T-cell (primary cell): ENCODE measurements around the gene KIAA0753. TPM values are rescaled to one million over a fixed set of nuclear protein-coding genes. Genes with fewer than 3 reads are reported as not detected.
"Not testable (repeated sequence)": the region's sequence is repeated elsewhere in the genome, so short reads cannot be mapped to it uniquely, and the experiment has no call there.

Experiments
- ATAC-seq, 4 experiments: fragments of 200-7000 bp in 3 of 4; fragments of 150-1000 bp in 1 of 4; cut with Tn5 transposase; replicated peaks in 1 of 4; 1 replicate in 3 of 4; 2 replicates in 1 of 4; pipeline ENCODE4 v1.10.0; 2021; ENCODE audit warnings: moderate library complexity in 3 of 4, mild to moderate bottlenecking in 2 of 4, moderate number of reproducible peaks in 1 of 4
- CTCF ChIA-PET, 2 donors: fragments of 300-600 bp; sonication (Branson Sonifier 250); formaldehyde crosslinking; loops; one replicate each; lab custom pipeline; 2022; ENCODE audit warnings: antibody characterized with exemption in 2 of 2; lab: Charles Lee
- POLR2A ChIA-PET, 2 donors: fragments of 300-600 bp; sonication (Branson Sonifier 250); formaldehyde crosslinking; loops; one replicate each; lab custom pipeline; 2022; ENCODE audit warnings: antibody characterized with exemption in 2 of 2; lab: Charles Lee
- DNase-seq, 35 experiments: peaks; one replicate each; pipeline versions ENCODE4 v3.0.0 to v3.0.0-alpha.2; 2013 to 2023
- H3K27ac ChIP-seq: one replicate; pipeline ENCODE4 v1.5.1; 2013; ENCODE audit warnings: low read length
- H3K27me3 ChIP-seq, 2 experiments: replicated peaks in 1 of 2; 1 replicate in 1 of 2; 2 replicates in 1 of 2; pipeline versions ENCODE4 v1.6.1 to v1.7.0; 2013; ENCODE audit warnings: low read length in 1 of 2, mixed read lengths in 1 of 2; ENCODE audit not compliant: control insufficient read depth in 2 of 2, insufficient read depth in 2 of 2; ENCODE audit errors: extremely low read depth in 1 of 2
- H3K36me3 ChIP-seq, 2 donors: 1 replicate in 1 of 2; 2 replicates in 1 of 2; pipeline versions ENCODE4 v1.6.1 to v1.7.0; 2013; ENCODE audit warnings: low read length in 1 of 2; ENCODE audit not compliant: control insufficient read depth in 2 of 2, insufficient read depth in 1 of 2; ENCODE audit errors: extremely low read depth in 1 of 2
- H3K4me1 ChIP-seq, 2 experiments: 1 replicate in 1 of 2; 2 replicates in 1 of 2; pipeline versions ENCODE4 v1.6.1 to v1.7.0; 2013; ENCODE audit warnings: low read length in 2 of 2, mixed read lengths in 1 of 2; ENCODE audit not compliant: insufficient read depth in 2 of 2, control insufficient read depth in 1 of 2; ENCODE audit errors: extremely low read depth in 1 of 2
- H3K4me3 ChIP-seq, 2 donors: 1 replicate in 1 of 2; 2 replicates in 1 of 2; pipeline versions ENCODE4 v1.5.1 to v1.7.0; 2013; ENCODE audit warnings: mild to moderate bottlenecking in 2 of 2, low read length in 1 of 2, moderate library complexity in 1 of 2; ENCODE audit not compliant: control insufficient read depth in 1 of 2; ENCODE audit errors: extremely low read depth in 1 of 2
- H3K9me3 ChIP-seq: 2 replicates; pipeline ENCODE4 v1.7.0; 2013
- H3K27ac Mint-ChIP-seq, 2 donors: one replicate each; pipeline ENCODE4 v1.8.0; 2020 to 2021; ENCODE audit warnings: mild to moderate bottlenecking in 2 of 2, mixed read lengths in 2 of 2
- H3K27me3 Mint-ChIP-seq, 2 donors: one replicate each; pipeline ENCODE4 v1.8.0; 2021 to 2022; ENCODE audit warnings: mixed read lengths in 2 of 2
- H3K36me3 Mint-ChIP-seq: one replicate; pipeline ENCODE4 v1.8.0; 2021; ENCODE audit warnings: mixed read lengths
- H3K4me1 Mint-ChIP-seq, 3 donors: one replicate each; pipeline ENCODE4 v1.8.0; 2020 to 2022; ENCODE audit warnings: mixed read lengths in 3 of 3, mild to moderate bottlenecking in 1 of 3
- H3K4me3 Mint-ChIP-seq, 3 donors: one replicate each; pipeline ENCODE4 v1.8.0; 2020 to 2022; ENCODE audit warnings: mild to moderate bottlenecking in 3 of 3, mixed read lengths in 3 of 3, moderate library complexity in 3 of 3
- H3K9me3 Mint-ChIP-seq, 3 donors: one replicate each; pipeline ENCODE4 v1.8.0; 2020 to 2022; ENCODE audit warnings: mixed read lengths in 3 of 3
- WGBS: methylation state at CpG from one replicate; pipeline ENCODE4 v1.1.5; 2013; ENCODE audit warnings: missing lambda C conversion rate; ENCODE audit not compliant: insufficient coverage; 5-methylcytosine and 5-hydroxymethylcytosine counted together
- total RNA-seq, 35 experiments: library from RNA in 6 of 35; stranded (reverse) in 6 of 35; fragments of 120-200 nt in 1 of 35; gene quantifications; one replicate each; pipeline versions ENCODE4 v1.2.1 to v1.2.4 and lab custom pipeline; 2013 to 2026

KIAA0753 gene
- total RNA-seq, 5 donors from 2014 or later (not counting 1 experiment from before 2014, with no cell fraction given): 12.4 to 16.9 (median 15.9) TPM

DNA sequence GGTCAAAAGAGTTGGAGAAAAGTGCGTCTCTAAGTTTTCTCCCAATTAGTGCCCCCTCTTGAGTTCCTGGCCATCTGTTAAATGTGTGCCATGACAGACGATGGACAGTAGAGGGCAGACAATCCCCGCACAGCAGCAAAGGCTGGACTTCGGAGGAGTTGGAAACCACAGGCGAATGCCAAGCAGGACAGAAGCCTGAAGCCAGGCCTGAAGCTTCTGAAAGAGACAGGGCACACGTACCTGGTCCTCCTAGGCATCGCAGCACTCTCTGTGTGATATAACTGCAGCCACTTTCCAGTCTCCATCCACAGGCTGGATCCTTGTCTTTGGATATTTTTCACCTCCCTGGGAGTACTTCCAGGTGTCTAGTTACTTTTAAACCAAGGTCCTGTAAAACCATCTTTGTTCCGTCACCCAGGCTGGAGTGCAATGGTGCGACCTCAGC is 25.6 kb upstream of the KIAA0753 start:
- peak; percentile 65 to 73 (median 70) for ATAC-seq
- WGBS: 10% methylated on average over 7 of the region's 9 CpGs
- POLR2A ChIA-PET: no interaction called here

GRCh38 chr17:6663200-6663599 is 22.7 kb upstream of the KIAA0753 start:
- H3K27ac ChIP-seq, H3K4me3 Mint-ChIP-seq, H3K4me1 ChIP-seq, H3K9me3 ChIP-seq, H3K9me3 Mint-ChIP-seq, H3K27me3 ChIP-seq, H3K27me3 Mint-ChIP-seq, POLR2A ChIA-PET, H3K4me3 ChIP-seq, H3K27ac Mint-ChIP-seq, DNase-seq, H3K36me3 ChIP-seq, CTCF ChIA-PET, ATAC-seq: not testable (repeated sequence)
- H3K36me3 Mint-ChIP-seq: peaks cover 13% of the 10 kb centered on the region
- peaks cover 27 to 38% (median 28%) of the 10 kb centered on the region in 3 donors for H3K4me1 Mint-ChIP-seq
- 100% methylated on average over 9 of the region's 14 CpGs for WGBS

More for the DNA sequence above, 25.6 kb upstream of the KIAA0753 start:
- peak in 8 of 35 experiments; percentile 13 to 66 (median 30) for DNase-seq
- no peaks in the 10 kb centered on the region for H3K9me3 Mint-ChIP-seq
- no peaks in the 10 kb centered on the region for H3K9me3 ChIP-seq
- peaks cover 0 to 4% of the 10 kb centered on the region in 2 experiments for H3K4me1 ChIP-seq
- CTCF ChIA-PET: interaction anchor here (0.6 to 1.5 kb wide), 4 partner anchors 177 to 1631 kb away, joined by 3 to 4 read pairs (median 3); partner anchors contain the start of gene SLC52A1 (in 1 of the 2)
- no peaks in the 10 kb centered on the region for H3K36me3 ChIP-seq
- no peak overlapping the region for H3K27ac ChIP-seq
- peaks cover 0 to 2% of the 10 kb centered on the region in 2 donors for H3K27me3 Mint-ChIP-seq
- H3K4me3 ChIP-seq: no peak overlapping the region
- peaks cover 9 to 23% (median 11%) of the 10 kb centered on the region in 3 donors for H3K4me1 Mint-ChIP-seq
- H3K36me3 Mint-ChIP-seq: peaks cover 13% of the 10 kb centered on the region
- H3K4me3 Mint-ChIP-seq: no peak overlapping the region
- H3K27me3 ChIP-seq: peaks cover 0 to 3% of the 10 kb centered on the region in 2 experiments
- H3K27ac Mint-ChIP-seq: no peak overlapping the region

DNA sequence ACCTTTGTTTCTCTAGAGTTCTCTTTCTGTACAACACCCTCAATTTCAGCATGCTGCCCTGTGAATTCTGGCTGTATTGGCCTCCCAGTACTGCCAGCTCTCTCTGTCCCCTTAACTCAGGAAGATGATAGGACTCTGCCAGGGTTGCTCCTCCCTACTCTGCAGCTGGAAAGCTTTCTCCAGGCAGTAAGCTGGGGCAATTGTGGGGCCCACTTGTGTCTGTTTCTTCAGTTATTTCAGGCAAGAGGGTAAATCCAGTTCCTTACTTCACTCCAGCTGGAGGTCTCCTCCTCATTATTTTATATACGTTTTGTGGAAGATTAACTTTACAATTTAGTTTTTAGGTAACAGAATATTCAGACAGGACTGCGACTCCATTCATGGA is 20.9 kb upstream of the KIAA0753 start:
- Histone ChIP-seq H3K4me3 (no peak overlapping the region), H3K4me1 (peaks cover 6 to 18% of the 10 kb centered on the region in 2 experiments), H3K27ac (no peak overlapping the region), H3K9me3 (no peaks in the 10 kb centered on the region), H3K36me3 (no peaks in the 10 kb centered on the region), H3K27me3 (peaks cover 0 to 3% of the 10 kb centered on the region in 2 experiments)
- peaks cover 36 to 42% (median 36%) of the 10 kb centered on the region in 3 donors for H3K4me1 Mint-ChIP-seq
- no peak overlapping the region for H3K4me3 Mint-ChIP-seq
- no peaks in the 10 kb centered on the region for H3K27me3 Mint-ChIP-seq
- ChIA-PET POLR2A (interaction anchor here in 1 of 2 donors (0.6 kb wide), 1 partner anchor 23 kb away, joined by 4 read pairs; no protein-coding TSS in a partner anchor), CTCF (no interaction called here)
- no peaks in the 10 kb centered on the region for H3K9me3 Mint-ChIP-seq
- ATAC-seq (no peak), DNase-seq (no peak)
- H3K27ac Mint-ChIP-seq: no peak overlapping the region
- H3K36me3 Mint-ChIP-seq: peaks cover 5% of the 10 kb centered on the region
- no CpG with 5 or more reads among the region's 2 CpGs for WGBS

GRCh38 chr17:6660805-6661463 is 20.4 kb upstream of the KIAA0753 start:
- peak overlapping the region in 1 of 3 donors; percentile 24 for H3K4me3 Mint-ChIP-seq
- Histone ChIP-seq H3K4me3 (no peak overlapping the region), H3K27ac (no peak overlapping the region)

DNA sequence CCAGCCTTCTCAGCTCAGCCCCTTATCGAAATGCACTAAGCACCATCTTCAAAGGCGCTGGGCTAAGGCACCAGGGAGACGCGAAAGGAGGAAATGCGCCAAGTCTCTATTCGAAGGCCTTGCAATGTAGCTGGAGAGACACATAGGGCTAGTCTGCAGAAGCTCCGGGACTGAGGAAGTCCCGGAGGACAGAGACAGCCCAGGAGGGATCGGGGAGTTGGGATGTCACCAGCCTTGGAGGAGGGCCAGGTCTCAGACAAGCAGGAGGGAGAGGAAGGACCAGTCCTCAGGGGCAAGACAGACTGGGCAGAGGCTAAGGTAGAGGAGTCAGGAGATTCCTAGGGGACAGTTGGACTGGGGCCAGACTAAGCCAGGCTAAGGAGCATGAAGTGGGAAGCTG is 19.6 kb upstream of the KIAA0753 start:
- Mint-ChIP-seq H3K4me3 (peak overlapping the region in 1 of 3 donors; percentile 29), H3K27me3 (no peaks in the 10 kb centered on the region), H3K9me3 (no peaks in the 10 kb centered on the region), H3K27ac (no peak overlapping the region), H3K4me1 (peaks cover 37 to 46% (median 41%) of the 10 kb centered on the region in 3 donors), H3K36me3 (peaks cover 5% of the 10 kb centered on the region)
- Histone ChIP-seq H3K36me3 (no peaks in the 10 kb centered on the region), H3K4me1 (peaks cover 8 to 23% of the 10 kb centered on the region in 2 experiments), H3K4me3 (no peak overlapping the region), H3K27ac (no peak overlapping the region), H3K27me3 (peaks cover 0 to 6% of the 10 kb centered on the region in 2 experiments), H3K9me3 (no peaks in the 10 kb centered on the region)
- WGBS: 92% methylated on average over 9 of the region's 9 CpGs
- POLR2A ChIA-PET: no interaction called here
- CTCF ChIA-PET: no interaction called here
- ATAC-seq (no peak), DNase-seq (no peak)

More at GRCh38 chr17:6660805-6661463, 20.4 kb upstream of the KIAA0753 start:
- Histone ChIP-seq H3K4me1 (peaks cover 6 to 17% of the 10 kb centered on the region in 2 experiments), H3K36me3 (no peaks in the 10 kb centered on the region), H3K27me3 (peaks cover 0 to 2% of the 10 kb centered on the region in 2 experiments), H3K9me3 (no peaks in the 10 kb centered on the region)
- H3K27me3 Mint-ChIP-seq: no peaks in the 10 kb centered on the region
- H3K9me3 Mint-ChIP-seq: no peaks in the 10 kb centered on the region
- H3K36me3 Mint-ChIP-seq: peaks cover 5% of the 10 kb centered on the region
- no peak for ATAC-seq
- peaks cover 33 to 42% (median 39%) of the 10 kb centered on the region in 3 donors for H3K4me1 Mint-ChIP-seq
- peak overlapping the region; percentile 37 to 58 for H3K27ac Mint-ChIP-seq
- DNase-seq: no peak
- ChIA-PET POLR2A (interaction anchor here in 1 of 2 donors (0.6 kb wide), 1 partner anchor 23 kb away, joined by 4 read pairs; no protein-coding TSS in a partner anchor), CTCF (no interaction called here)
- 26% methylated on average over 5 of the region's 11 CpGs for WGBS

DNA sequence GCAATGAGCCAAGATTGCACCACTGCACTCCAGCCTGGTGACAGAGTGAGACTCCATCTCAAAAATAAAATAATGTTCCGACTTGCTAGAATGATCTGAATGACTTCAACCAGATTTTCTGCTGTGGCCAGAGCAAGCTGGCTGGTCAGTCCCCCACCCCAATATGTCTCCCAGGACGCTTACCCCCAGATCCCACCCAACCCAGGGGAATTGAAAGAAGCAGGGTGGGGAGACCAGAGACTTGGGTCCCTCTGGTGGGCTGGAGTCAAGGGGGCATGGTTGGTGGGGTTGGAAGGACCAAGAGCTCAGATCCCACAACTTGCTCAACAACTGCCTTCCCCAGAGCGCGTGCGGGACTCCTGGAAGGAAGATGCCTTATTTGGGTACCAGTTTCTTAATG is 17.9 kb upstream of the KIAA0753 start:
- H3K27ac Mint-ChIP-seq, H3K36me3 ChIP-seq, DNase-seq, H3K9me3 ChIP-seq, ATAC-seq, CTCF ChIA-PET, H3K27me3 Mint-ChIP-seq, H3K36me3 Mint-ChIP-seq, POLR2A ChIA-PET, H3K27ac ChIP-seq, H3K4me3 ChIP-seq, H3K9me3 Mint-ChIP-seq: not testable (repeated sequence)
- Mint-ChIP-seq H3K4me3 (peak overlapping the region; percentile 15 to 94 (median 91)), H3K4me1 (peaks cover 47 to 58% (median 53%) of the 10 kb centered on the region in 3 donors)
- no CpG with 5 or more reads among the region's 5 CpGs for WGBS
- Histone ChIP-seq H3K4me1 (peaks cover 10 to 30% of the 10 kb centered on the region in 2 experiments), H3K27me3 (peaks cover 0 to 13% of the 10 kb centered on the region in 2 experiments)
